Measurements from ENCODE around the gene IL34.

- no peak for TF ChIP-seq EP300 (IDR thresholded peaks at IDR 0.05)
- TF ChIP-seq, protein P1, sequence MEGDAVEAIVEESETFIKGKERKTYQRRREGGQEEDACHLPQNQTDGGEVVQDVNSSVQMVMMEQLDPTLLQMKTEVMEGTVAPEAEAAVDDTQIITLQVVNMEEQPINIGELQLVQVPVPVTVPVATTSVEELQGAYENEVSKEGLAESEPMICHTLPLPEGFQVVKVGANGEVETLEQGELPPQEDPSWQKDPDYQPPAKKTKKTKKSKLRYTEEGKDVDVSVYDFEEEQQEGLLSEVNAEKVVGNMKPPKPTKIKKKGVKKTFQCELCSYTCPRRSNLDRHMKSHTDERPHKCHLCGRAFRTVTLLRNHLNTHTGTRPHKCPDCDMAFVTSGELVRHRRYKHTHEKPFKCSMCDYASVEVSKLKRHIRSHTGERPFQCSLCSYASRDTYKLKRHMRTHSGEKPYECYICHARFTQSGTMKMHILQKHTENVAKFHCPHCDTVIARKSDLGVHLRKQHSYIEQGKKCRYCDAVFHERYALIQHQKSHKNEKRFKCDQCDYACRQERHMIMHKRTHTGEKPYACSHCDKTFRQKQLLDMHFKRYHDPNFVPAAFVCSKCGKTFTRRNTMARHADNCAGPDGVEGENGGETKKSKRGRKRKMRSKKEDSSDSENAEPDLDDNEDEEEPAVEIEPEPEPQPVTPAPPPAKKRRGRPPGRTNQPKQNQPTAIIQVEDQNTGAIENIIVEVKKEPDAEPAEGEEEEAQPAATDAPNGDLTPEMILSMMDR (IDR thresholded peaks at IDR 0.05) = no peak
Observed at GRCh38 chr16:70642633-70643032, 3.7 kb upstream of the IL34 start.
